HepG2 (cell line): ENCODE measurements around the gene PLB1. TPM values are rescaled to one million over a fixed set of nuclear protein-coding genes. Genes with fewer than 3 reads are reported as not detected.

ENCODE experiments used
- CHD2 ChIP-seq: IDR thresholded peaks from 2 replicates; pipeline ENCODE4 v1.6.1; 2011; ENCODE audit warnings: low read depth, low read length, improper control_type of control experiment
- GFI1 ChIP-seq: sonication (generic); formaldehyde crosslinking; IDR thresholded peaks from 2 replicates; pipeline ENCODE4 v1.5.0; 2020; ENCODE audit warnings: missing genetic modification reagents, mild to moderate bottlenecking, borderline replicate concordance
- MEIS1 ChIP-seq: sonication (generic); formaldehyde crosslinking; IDR thresholded peaks from 2 replicates; pipeline ENCODE4 v1.9.0; 2021; ENCODE audit warnings: mild to moderate bottlenecking, missing genetic modification reagents, moderate library complexity, borderline replicate concordance
- NFYB ChIP-seq: sonication (generic); formaldehyde crosslinking; IDR thresholded peaks from 2 replicates; pipeline ENCODE4 v1.4.0; 2020; ENCODE audit warnings: missing genetic modification reagents
- NKX3-1 ChIP-seq: sonication (generic); formaldehyde crosslinking; IDR thresholded peaks from 2 replicates; pipeline ENCODE4 v1.5.0; 2020; ENCODE audit warnings: missing genetic modification reagents
- PAWR ChIP-seq: sonication (generic); formaldehyde crosslinking; IDR thresholded peaks from 2 replicates; pipeline ENCODE4 v1.4.0; 2020; ENCODE audit warnings: missing genetic modification reagents, mild to moderate bottlenecking, borderline replicate concordance
- SMAD1 ChIP-seq: sonication (generic); formaldehyde crosslinking; IDR thresholded peaks from 2 replicates; pipeline ENCODE4 v1.4.0; 2020; ENCODE audit warnings: missing genetic modification reagents, low read depth, mild to moderate bottlenecking, borderline replicate concordance
- TOE1 ChIP-seq: sonication (generic); formaldehyde crosslinking; IDR thresholded peaks from 2 replicates; pipeline ENCODE4 v1.4.0; 2020; ENCODE audit warnings: mild to moderate bottlenecking, missing genetic modification reagents
- ZFP1 ChIP-seq: IDR thresholded peaks from 2 replicates; pipeline ENCODE4 v1.6.1; 2016
- ZKSCAN1 ChIP-seq: fragments of 150-350 bp; IDR thresholded peaks from 2 replicates; pipeline ENCODE4 v1.6.1; 2014; ENCODE audit warnings: low read length
- ZNF101 ChIP-seq: sonication (generic); formaldehyde crosslinking; IDR thresholded peaks from 2 replicates; pipeline ENCODE4 v1.4.0; 2020; ENCODE audit warnings: mild to moderate bottlenecking, low read depth, missing genetic modification reagents, borderline replicate concordance
- ZNF207 ChIP-seq: fragments of 450-650 bp; IDR thresholded peaks from 2 replicates; pipeline ENCODE4 v1.6.1; 2016; ENCODE audit warnings: antibody characterized with exemption, borderline replicate concordance
- ZNF33B ChIP-seq: sonication (generic); formaldehyde crosslinking; IDR thresholded peaks from 2 replicates; pipeline ENCODE4 v1.5.1; 2020; ENCODE audit warnings: mild to moderate bottlenecking, missing genetic modification reagents
- ZNF350 ChIP-seq: sonication (generic); formaldehyde crosslinking; IDR thresholded peaks from 2 replicates; pipeline ENCODE4 v1.4.0; 2020; ENCODE audit warnings: mild to moderate bottlenecking, low read depth, missing genetic modification reagents, borderline replicate concordance
- ZNF550 ChIP-seq: sonication (generic); formaldehyde crosslinking; IDR thresholded peaks from 2 replicates; pipeline ENCODE4 v1.4.0; 2020; ENCODE audit warnings: mild to moderate bottlenecking, missing genetic modification reagents, borderline replicate concordance
- ZNF790 ChIP-seq: sonication (generic); formaldehyde crosslinking; IDR thresholded peaks from 2 replicates; pipeline ENCODE4 v1.8.0; 2022; ENCODE audit warnings: missing genetic modification reagents, mild to moderate bottlenecking, borderline replicate concordance
- polyA plus RNA-seq, 8 experiments: library from polyadenylated mRNA; depleted of rRNA in 3 of 8; stranded (reverse) in 7 of 8; unstranded in 1 of 8; fragments of >200 nt; fragmentation: Illumina TruSeq in 4 of 8; extraction: Trizol in 4 of 8; gene quantifications; 2 replicates each; pipeline versions ENCODE4 v1.2.1 to v1.2.3, GENCODE V29; 2011 to 2016; ENCODE audit warnings: low read depth in 4 of 8, missing spikeins in 1 of 8, mixed read lengths in 1 of 8; ENCODE audit not compliant: insufficient read depth in 1 of 8
- total RNA-seq, 5 experiments: library from RNA; depleted of rRNA; stranded (reverse); fragments of >200 nt; fragmentation: Illumina TruSeq; extraction: Trizol; gene quantifications; 2 replicates each; pipeline ENCODE4 v1.2.3, GENCODE V29; 2016; ENCODE audit warnings: low read depth in 1 of 5
- TF ChIP-seq, protein P1 (sequence below): sonication (generic); formaldehyde crosslinking; IDR thresholded peaks from 2 replicates; pipeline ENCODE4 v1.5.0; 2020; ENCODE audit warnings: mild to moderate bottlenecking, low read depth, missing genetic modification reagents, borderline replicate concordance
- TF ChIP-seq, protein P2 (sequence below), 2 experiments: sonication (generic) in 1 of 2; formaldehyde crosslinking in 1 of 2; IDR thresholded peaks; 2 replicates each; pipeline versions ENCODE4 v1.5.1 to v1.6.1; 2011 to 2020; ENCODE audit warnings: borderline replicate concordance in 1 of 2, low read depth in 1 of 2, low read length in 1 of 2, mild to moderate bottlenecking in 1 of 2, missing genetic modification reagents in 1 of 2, moderate library complexity in 1 of 2
- TF ChIP-seq, protein P3 (sequence below): sonication (generic); IDR thresholded peaks from 2 replicates; pipeline ENCODE4 v1.6.1; 2016; ENCODE audit warnings: low read depth, borderline replicate concordance
- TF ChIP-seq, protein P4 (sequence below): sonication (generic); formaldehyde crosslinking; IDR thresholded peaks from 2 replicates; pipeline ENCODE4 v1.8.1; 2023; ENCODE audit warnings: missing genetic modification reagents, mild to moderate bottlenecking, borderline replicate concordance
- TF ChIP-seq, protein P5 (sequence below): sonication (generic); formaldehyde crosslinking; IDR thresholded peaks from 2 replicates; pipeline ENCODE4 v1.4.0; 2020; ENCODE audit warnings: missing genetic modification reagents

The PLB1 gene
- total and polyA plus RNA-seq, 2 of the 13 experiments (the other 11 are each of a cell fraction or from before 2014, with no cell fraction given), result 0.20 to 1.8 TPM

DNA sequence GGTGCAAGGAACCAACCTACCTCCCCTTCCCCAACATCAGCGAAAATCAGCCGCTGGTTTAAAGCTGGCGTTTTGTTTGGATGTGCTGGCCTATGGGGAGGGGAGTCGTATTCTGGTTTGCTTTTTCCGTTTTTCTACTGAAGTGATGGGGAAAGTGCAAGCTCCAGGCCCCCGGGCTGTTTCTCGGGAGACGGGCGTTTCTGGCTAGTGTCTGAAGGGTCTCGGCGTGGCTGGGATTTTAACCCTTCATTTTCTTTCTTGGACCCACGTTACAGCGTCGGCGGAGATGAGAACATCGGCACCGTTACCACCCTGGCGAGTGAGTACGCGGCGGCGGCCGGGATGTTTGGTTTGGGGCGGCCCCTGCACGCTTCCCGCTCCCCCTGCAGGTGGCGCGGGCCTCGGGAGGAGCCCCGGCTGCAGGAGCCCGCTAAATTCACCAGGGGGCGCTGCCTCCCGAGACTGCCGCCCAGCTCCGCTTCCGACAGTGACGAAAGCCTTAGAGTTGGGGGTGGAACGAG, 70.7 kb downstream of the PLB1 start (continued):
- TF ChIP-seq, protein P1, sequence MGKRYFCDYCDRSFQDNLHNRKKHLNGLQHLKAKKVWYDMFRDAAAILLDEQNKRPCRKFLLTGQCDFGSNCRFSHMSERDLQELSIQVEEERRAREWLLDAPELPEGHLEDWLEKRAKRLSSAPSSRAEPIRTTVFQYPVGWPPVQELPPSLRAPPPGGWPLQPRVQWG (CRISPR knock-in tag), result no peak
- TF ChIP-seq, protein P2, sequence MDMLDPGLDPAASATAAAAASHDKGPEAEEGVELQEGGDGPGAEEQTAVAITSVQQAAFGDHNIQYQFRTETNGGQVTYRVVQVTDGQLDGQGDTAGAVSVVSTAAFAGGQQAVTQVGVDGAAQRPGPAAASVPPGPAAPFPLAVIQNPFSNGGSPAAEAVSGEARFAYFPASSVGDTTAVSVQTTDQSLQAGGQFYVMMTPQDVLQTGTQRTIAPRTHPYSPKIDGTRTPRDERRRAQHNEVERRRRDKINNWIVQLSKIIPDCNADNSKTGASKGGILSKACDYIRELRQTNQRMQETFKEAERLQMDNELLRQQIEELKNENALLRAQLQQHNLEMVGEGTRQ (IDR thresholded peaks at IDR 0.05; ENCODE audit: low read depth, low read length), result no peak
- TF ChIP-seq, protein P2 (CRISPR knock-in tag; IDR thresholded peaks at IDR 0.05; ENCODE audit: borderline replicate concordance), result no peak
- TF ChIP-seq GFI1 (CRISPR knock-in tag) (no peak), TOE1 (CRISPR knock-in tag) (no peak), ZNF350 (CRISPR knock-in tag) (peak; percentile 78; the same call in 1 of the 2 replicates), MEIS1 (CRISPR knock-in tag) (no peak), ZNF101 (CRISPR knock-in tag) (no peak), NFYB (CRISPR knock-in tag) (no peak), ZFP1 (no peak), PAWR (CRISPR knock-in tag) (no peak), NKX3-1 (CRISPR knock-in tag) (no peak), CHD2 (no peak), SMAD1 (CRISPR knock-in tag) (peak; percentile 72; the same call in 1 of the 2 replicates), ZNF790 (CRISPR knock-in tag) (no peak), ZNF207 (no peak), ZNF550 (0 out of 2 replicates have a peak, but pooled peaks have one; percentile 55), ZNF33B (CRISPR knock-in tag) (no peak), ZKSCAN1 (no peak)
- TF ChIP-seq, protein P3, sequence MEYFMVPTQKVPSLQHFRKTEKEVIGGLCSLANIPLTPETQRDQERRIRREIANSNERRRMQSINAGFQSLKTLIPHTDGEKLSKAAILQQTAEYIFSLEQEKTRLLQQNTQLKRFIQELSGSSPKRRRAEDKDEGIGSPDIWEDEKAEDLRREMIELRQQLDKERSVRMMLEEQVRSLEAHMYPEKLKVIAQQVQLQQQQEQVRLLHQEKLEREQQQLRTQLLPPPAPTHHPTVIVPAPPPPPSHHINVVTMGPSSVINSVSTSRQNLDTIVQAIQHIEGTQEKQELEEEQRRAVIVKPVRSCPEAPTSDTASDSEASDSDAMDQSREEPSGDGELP, result no peak; the same call in 1 of the 2 replicates
- TF ChIP-seq, protein P4, sequence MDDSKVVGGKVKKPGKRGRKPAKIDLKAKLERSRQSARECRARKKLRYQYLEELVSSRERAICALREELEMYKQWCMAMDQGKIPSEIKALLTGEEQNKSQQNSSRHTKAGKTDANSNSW, result no peak
- TF ChIP-seq, protein P5, sequence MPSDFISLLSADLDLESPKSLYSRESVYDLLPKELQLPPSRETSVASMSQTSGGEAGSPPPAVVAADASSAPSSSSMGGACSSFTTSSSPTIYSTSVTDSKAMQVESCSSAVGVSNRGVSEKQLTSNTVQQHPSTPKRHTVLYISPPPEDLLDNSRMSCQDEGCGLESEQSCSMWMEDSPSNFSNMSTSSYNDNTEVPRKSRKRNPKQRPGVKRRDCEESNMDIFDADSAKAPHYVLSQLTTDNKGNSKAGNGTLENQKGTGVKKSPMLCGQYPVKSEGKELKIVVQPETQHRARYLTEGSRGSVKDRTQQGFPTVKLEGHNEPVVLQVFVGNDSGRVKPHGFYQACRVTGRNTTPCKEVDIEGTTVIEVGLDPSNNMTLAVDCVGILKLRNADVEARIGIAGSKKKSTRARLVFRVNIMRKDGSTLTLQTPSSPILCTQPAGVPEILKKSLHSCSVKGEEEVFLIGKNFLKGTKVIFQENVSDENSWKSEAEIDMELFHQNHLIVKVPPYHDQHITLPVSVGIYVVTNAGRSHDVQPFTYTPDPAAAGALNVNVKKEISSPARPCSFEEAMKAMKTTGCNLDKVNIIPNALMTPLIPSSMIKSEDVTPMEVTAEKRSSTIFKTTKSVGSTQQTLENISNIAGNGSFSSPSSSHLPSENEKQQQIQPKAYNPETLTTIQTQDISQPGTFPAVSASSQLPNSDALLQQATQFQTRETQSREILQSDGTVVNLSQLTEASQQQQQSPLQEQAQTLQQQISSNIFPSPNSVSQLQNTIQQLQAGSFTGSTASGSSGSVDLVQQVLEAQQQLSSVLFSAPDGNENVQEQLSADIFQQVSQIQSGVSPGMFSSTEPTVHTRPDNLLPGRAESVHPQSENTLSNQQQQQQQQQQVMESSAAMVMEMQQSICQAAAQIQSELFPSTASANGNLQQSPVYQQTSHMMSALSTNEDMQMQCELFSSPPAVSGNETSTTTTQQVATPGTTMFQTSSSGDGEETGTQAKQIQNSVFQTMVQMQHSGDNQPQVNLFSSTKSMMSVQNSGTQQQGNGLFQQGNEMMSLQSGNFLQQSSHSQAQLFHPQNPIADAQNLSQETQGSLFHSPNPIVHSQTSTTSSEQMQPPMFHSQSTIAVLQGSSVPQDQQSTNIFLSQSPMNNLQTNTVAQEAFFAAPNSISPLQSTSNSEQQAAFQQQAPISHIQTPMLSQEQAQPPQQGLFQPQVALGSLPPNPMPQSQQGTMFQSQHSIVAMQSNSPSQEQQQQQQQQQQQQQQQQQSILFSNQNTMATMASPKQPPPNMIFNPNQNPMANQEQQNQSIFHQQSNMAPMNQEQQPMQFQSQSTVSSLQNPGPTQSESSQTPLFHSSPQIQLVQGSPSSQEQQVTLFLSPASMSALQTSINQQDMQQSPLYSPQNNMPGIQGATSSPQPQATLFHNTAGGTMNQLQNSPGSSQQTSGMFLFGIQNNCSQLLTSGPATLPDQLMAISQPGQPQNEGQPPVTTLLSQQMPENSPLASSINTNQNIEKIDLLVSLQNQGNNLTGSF (CRISPR knock-in tag), result no peak
